Ishikawa (cell line): ENCODE results near the gene SH2D4B.

Experiments
- CEBPB ChIP-seq: IDR thresholded peaks from 2 replicates; pipeline ENCODE4 v1.6.1; 2012
- CREB1 ChIP-seq: IDR thresholded peaks from 2 replicates; pipeline ENCODE4 v1.6.1; 2012; ENCODE audit warnings: low read depth
- EGR1 ChIP-seq: IDR thresholded peaks from 2 replicates; pipeline ENCODE4 v1.6.1; 2012
- EP300 ChIP-seq: IDR thresholded peaks from 2 replicates; pipeline ENCODE4 v1.6.1; 2012; ENCODE audit warnings: borderline replicate concordance
- FOXM1 ChIP-seq: IDR thresholded peaks from 2 replicates; pipeline ENCODE4 v1.6.1; 2012; ENCODE audit warnings: low read depth, borderline replicate concordance
- NFIC ChIP-seq: IDR thresholded peaks from 2 replicates; pipeline ENCODE4 v1.6.1; 2012
- RAD21 ChIP-seq: IDR thresholded peaks from 2 replicates; pipeline ENCODE4 v1.6.1; 2012; ENCODE audit warnings: low read depth
- TAF1 ChIP-seq: IDR thresholded peaks from 2 replicates; pipeline ENCODE4 v1.6.1; 2012; ENCODE audit warnings: low read depth, mild to moderate bottlenecking
- TCF12 ChIP-seq: IDR thresholded peaks from 2 replicates; pipeline ENCODE4 v1.6.1; 2012; ENCODE audit warnings: low read depth
- TEAD4 ChIP-seq: IDR thresholded peaks from 2 replicates; pipeline ENCODE4 v1.6.1; 2012
- YY1 ChIP-seq: IDR thresholded peaks from 2 replicates; pipeline ENCODE4 v1.6.1; 2012; ENCODE audit warnings: low read depth
- ZBTB7A ChIP-seq: IDR thresholded peaks from 2 replicates; pipeline ENCODE4 v1.6.1; 2012; ENCODE audit warnings: low read depth
- TF ChIP-seq, protein P1 (sequence below): IDR thresholded peaks from 2 replicates; pipeline ENCODE4 v1.6.1; 2012
- TF ChIP-seq, protein P2 (sequence below): IDR thresholded peaks from 2 replicates; pipeline ENCODE4 v1.6.1; 2012
- TF ChIP-seq, protein P3 (sequence below): IDR thresholded peaks from 2 replicates; pipeline ENCODE4 v1.6.1; 2012; ENCODE audit warnings: low read depth, mild to moderate bottlenecking

Gene SH2D4B

DNA sequence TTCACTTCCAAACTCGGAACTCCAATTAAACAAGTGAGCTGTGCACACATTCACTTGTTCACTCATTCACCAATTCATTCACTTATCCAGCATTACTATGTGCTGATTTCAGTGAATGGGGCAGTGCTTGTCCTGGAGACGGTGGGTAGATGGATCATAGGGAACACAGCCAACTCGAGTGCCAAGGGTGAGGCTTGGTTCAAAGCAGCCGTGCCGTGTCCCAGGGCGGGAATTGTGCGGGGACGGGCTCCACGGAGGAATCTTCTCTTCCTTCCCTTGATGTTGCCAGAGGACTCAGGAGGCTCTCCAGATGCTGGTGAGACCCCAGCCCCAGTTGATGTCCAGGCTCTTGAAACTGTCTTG lies 2.9 kb downstream of the SH2D4B start:
- TF ChIP-seq FOXM1, result no peak
- TF ChIP-seq TAF1, result no peak
- no peak for TF ChIP-seq CREB1
- TF ChIP-seq, protein P1, sequence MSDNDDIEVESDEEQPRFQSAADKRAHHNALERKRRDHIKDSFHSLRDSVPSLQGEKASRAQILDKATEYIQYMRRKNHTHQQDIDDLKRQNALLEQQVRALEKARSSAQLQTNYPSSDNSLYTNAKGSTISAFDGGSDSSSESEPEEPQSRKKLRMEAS, result no peak
- no peak for TF ChIP-seq YY1
- TF ChIP-seq EGR1, result no peak
- TF ChIP-seq ZBTB7A, result no peak
- no peak for TF ChIP-seq NFIC
- TF ChIP-seq TEAD4, result no peak
- no peak for TF ChIP-seq CEBPB
- no peak for TF ChIP-seq EP300
- TF ChIP-seq, protein P2, sequence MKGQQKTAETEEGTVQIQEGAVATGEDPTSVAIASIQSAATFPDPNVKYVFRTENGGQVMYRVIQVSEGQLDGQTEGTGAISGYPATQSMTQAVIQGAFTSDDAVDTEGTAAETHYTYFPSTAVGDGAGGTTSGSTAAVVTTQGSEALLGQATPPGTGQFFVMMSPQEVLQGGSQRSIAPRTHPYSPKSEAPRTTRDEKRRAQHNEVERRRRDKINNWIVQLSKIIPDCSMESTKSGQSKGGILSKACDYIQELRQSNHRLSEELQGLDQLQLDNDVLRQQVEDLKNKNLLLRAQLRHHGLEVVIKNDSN, result no peak
- no peak for TF ChIP-seq TCF12
- no peak for TF ChIP-seq RAD21
- TF ChIP-seq, protein P3, sequence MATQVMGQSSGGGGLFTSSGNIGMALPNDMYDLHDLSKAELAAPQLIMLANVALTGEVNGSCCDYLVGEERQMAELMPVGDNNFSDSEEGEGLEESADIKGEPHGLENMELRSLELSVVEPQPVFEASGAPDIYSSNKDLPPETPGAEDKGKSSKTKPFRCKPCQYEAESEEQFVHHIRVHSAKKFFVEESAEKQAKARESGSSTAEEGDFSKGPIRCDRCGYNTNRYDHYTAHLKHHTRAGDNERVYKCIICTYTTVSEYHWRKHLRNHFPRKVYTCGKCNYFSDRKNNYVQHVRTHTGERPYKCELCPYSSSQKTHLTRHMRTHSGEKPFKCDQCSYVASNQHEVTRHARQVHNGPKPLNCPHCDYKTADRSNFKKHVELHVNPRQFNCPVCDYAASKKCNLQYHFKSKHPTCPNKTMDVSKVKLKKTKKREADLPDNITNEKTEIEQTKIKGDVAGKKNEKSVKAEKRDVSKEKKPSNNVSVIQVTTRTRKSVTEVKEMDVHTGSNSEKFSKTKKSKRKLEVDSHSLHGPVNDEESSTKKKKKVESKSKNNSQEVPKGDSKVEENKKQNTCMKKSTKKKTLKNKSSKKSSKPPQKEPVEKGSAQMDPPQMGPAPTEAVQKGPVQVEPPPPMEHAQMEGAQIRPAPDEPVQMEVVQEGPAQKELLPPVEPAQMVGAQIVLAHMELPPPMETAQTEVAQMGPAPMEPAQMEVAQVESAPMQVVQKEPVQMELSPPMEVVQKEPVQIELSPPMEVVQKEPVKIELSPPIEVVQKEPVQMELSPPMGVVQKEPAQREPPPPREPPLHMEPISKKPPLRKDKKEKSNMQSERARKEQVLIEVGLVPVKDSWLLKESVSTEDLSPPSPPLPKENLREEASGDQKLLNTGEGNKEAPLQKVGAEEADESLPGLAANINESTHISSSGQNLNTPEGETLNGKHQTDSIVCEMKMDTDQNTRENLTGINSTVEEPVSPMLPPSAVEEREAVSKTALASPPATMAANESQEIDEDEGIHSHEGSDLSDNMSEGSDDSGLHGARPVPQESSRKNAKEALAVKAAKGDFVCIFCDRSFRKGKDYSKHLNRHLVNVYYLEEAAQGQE, result no peak

DNA sequence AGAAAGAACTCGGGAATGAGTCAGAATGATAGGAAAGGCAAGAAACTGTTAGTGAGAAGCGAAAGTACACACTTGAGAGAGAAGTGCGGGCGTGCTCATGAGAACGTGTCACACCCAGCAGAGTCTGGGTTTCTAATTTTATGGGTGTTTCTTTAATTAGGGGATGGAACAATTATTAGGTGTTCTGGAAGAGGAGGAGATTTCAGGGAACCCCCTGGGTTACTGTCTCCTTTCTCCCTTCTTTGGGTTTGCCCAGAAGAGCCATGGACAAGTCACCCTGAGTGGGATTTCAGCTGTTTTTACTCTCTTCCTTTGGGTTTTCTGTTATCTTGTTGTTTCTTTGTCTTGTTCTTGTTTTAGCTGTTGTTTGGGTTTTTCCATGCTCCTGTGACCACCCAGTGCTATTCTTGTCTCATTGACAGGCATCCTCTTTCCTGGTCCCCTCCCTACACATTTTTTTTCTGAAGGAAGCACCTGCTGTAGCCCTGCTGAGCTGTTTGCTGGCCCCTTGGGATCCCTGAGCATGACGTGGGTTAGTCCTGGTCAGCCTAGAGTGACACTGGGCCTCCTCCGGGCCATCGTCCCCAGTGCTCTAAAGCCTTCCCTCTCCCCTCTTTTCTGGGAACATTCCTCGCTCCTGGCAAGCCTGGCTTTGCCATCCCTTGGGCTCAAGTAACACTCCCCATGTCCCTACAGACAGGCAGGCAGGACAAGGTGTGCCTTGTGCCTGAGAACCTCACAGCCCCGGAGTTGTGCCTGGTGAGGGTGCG lies 3.5 kb downstream of the SH2D4B start:
- no peak for TF ChIP-seq YY1

DNA sequence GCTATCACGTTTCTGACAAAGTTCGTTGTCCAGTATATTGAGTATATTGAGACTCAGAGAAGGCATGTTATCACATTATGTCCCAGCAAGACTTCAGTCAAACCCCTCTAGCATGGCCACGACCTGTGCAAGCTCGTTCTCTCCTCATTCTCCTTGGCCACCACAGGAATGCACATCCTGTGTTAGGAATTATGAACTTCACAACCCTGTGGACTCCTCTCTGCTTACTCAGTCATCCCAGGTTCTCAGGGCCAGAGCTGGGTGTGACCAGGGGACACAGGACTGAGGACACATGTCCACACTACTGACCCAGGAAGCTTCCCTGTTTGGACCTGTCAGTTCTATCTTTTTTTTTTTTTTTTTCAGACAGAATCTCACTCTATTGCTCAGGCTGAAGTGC lies 4.4 kb downstream of the SH2D4B start:
- TF ChIP-seq, protein P3, result no peak
- no peak for TF ChIP-seq EGR1
- no peak for TF ChIP-seq RAD21
- no peak for TF ChIP-seq FOXM1
- TF ChIP-seq, protein P2, result no peak
- TF ChIP-seq, protein P1, result no peak
- no peak for TF ChIP-seq YY1
- no peak for TF ChIP-seq NFIC
- no peak for TF ChIP-seq CEBPB
- no peak for TF ChIP-seq TCF12
- TF ChIP-seq TAF1, result no peak
- no peak for TF ChIP-seq CREB1
- TF ChIP-seq EP300, result no peak
- no peak for TF ChIP-seq ZBTB7A
- TF ChIP-seq TEAD4, result no peak

DNA sequence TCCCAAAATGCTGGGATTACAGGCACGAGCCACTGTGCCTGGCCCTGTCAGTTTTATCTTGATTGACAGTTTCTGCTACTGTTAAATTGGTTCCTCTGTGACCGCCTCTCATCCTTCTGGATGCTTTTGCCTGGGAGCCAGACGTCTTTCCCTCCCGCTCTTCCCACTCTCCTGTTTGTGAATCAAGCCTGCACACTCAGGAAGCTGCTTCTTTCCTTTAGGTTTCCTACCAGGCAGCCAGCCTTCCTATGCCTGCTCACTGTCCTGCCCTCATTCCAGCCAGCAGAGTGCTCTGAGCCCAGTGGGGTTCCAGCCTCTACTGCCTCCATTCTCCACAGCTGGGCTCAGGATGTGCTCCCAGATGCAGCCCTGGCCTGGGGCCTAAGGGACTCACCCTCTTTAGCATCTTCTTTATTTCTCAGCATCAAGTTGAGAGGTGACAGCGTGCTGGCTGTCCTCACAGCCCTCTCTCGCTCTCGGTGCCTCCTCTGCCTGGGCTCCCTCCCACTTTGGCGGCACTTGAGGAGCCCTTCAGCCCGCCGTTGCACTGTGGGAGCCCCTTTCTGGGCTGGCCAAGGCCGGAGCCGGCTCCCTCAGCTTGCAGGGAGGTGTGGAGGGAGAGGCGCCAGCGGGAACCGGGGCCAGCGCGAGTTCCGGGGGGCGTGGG lies 5.1 kb downstream of the SH2D4B start:
- no peak for TF ChIP-seq YY1
- TF ChIP-seq, protein P1, result no peak
- no peak for TF ChIP-seq TAF1
- TF ChIP-seq TCF12, result no peak
- TF ChIP-seq TEAD4, result no peak
- TF ChIP-seq EGR1, result no peak
- TF ChIP-seq ZBTB7A, result no peak
- TF ChIP-seq EP300, result no peak
- TF ChIP-seq FOXM1, result no peak
- no peak for TF ChIP-seq NFIC
- TF ChIP-seq RAD21, result no peak
- TF ChIP-seq CREB1, result no peak
- TF ChIP-seq, protein P2, result no peak
- TF ChIP-seq, protein P3, result no peak
- no peak for TF ChIP-seq CEBPB
